ENCODE results near the gene DTNA.

DNA sequence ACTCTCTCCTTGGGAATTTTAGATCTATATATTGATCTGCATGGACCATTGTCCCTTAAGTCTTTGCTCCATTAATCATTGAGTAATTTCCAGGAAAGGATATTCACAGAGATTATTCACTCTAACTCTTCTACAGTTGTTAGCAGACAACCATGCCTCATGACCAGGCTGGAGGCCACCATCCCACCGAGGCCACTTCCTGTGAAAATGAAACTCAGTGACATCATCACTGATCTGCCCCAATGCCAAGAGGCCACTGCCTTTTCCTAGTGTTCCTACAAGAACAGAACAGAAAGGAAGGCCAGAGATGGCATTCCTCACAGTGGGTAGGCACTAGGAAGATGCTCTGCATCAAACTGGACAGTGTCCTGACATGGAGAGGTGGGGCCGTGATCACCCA, 161.3 kb downstream of the DTNA start:
- TF ChIP-seq, protein P1, sequence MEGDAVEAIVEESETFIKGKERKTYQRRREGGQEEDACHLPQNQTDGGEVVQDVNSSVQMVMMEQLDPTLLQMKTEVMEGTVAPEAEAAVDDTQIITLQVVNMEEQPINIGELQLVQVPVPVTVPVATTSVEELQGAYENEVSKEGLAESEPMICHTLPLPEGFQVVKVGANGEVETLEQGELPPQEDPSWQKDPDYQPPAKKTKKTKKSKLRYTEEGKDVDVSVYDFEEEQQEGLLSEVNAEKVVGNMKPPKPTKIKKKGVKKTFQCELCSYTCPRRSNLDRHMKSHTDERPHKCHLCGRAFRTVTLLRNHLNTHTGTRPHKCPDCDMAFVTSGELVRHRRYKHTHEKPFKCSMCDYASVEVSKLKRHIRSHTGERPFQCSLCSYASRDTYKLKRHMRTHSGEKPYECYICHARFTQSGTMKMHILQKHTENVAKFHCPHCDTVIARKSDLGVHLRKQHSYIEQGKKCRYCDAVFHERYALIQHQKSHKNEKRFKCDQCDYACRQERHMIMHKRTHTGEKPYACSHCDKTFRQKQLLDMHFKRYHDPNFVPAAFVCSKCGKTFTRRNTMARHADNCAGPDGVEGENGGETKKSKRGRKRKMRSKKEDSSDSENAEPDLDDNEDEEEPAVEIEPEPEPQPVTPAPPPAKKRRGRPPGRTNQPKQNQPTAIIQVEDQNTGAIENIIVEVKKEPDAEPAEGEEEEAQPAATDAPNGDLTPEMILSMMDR (IDR thresholded peaks at IDR 0.05): no peak
- TF ChIP-seq POLR2AphosphoS5 (IDR thresholded peaks at IDR 0.05; ENCODE audit: low read depth, low read length) (no peak), SIN3A (IDR thresholded peaks at IDR 0.05; ENCODE audit: borderline replicate concordance, insufficient read depth, low read depth, low read length) (no peak), TCF7L2 (IDR thresholded peaks at IDR 0.05; ENCODE audit: low read depth, low read length) (no peak)

Measured in Panc1 (cell line).